Measurements from ENCODE around the gene CYP3A7. TPM values are rescaled to one million over a fixed set of nuclear protein-coding genes. Genes with fewer than 3 reads are reported as not detected.
"Not testable (repeated sequence)": the region's sequence is repeated elsewhere in the genome, so short reads cannot be mapped to it uniquely, and the experiment has no call there.

CYP3A7 gene
- total RNA-seq, 4 donors from 2014 or later, result 0.56 to 2.8 (median 0.60) TPM; not detected in 1

DNA sequence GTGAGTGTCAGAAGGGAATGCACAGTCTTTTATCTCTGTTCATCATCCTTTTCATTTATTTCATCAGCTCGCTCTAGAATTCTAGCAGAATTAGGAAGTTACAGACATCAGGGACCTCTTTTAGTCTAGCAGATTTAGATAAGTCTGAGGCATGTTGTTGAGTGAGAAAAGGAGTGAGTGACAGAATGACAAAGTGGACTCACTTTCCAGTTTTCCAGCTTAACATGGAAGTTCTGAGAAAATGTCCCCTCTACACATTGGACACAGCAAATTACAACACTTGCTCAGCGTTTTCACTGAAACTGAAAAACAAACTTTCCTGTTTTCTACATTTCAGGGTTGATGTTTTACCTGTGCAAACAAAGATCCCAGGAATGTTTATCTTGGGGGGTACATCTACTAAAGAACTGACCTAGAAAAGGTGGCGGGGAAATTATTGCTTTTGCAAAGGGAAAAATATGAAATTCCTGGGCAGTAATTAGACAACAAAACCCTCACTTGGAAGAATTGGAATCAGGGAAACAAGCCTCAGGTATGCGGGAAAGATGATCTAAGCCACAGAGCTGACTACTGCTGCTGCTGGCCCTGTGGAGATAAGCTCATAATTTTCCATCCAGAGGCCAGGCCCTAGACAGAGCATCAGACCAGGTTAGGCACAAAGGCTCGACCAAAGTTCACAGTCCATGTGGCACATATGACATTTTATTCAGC lies 40.6 kb downstream of the CYP3A7 start:
- DNase-seq (ENCODE audit: low spot score) (no peak), ATAC-seq (ENCODE audit: low FRiP score) (no peak)
- TF ChIP-seq, protein P1, sequence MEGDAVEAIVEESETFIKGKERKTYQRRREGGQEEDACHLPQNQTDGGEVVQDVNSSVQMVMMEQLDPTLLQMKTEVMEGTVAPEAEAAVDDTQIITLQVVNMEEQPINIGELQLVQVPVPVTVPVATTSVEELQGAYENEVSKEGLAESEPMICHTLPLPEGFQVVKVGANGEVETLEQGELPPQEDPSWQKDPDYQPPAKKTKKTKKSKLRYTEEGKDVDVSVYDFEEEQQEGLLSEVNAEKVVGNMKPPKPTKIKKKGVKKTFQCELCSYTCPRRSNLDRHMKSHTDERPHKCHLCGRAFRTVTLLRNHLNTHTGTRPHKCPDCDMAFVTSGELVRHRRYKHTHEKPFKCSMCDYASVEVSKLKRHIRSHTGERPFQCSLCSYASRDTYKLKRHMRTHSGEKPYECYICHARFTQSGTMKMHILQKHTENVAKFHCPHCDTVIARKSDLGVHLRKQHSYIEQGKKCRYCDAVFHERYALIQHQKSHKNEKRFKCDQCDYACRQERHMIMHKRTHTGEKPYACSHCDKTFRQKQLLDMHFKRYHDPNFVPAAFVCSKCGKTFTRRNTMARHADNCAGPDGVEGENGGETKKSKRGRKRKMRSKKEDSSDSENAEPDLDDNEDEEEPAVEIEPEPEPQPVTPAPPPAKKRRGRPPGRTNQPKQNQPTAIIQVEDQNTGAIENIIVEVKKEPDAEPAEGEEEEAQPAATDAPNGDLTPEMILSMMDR (IDR thresholded peaks at IDR 0.05), result no peak

DNA sequence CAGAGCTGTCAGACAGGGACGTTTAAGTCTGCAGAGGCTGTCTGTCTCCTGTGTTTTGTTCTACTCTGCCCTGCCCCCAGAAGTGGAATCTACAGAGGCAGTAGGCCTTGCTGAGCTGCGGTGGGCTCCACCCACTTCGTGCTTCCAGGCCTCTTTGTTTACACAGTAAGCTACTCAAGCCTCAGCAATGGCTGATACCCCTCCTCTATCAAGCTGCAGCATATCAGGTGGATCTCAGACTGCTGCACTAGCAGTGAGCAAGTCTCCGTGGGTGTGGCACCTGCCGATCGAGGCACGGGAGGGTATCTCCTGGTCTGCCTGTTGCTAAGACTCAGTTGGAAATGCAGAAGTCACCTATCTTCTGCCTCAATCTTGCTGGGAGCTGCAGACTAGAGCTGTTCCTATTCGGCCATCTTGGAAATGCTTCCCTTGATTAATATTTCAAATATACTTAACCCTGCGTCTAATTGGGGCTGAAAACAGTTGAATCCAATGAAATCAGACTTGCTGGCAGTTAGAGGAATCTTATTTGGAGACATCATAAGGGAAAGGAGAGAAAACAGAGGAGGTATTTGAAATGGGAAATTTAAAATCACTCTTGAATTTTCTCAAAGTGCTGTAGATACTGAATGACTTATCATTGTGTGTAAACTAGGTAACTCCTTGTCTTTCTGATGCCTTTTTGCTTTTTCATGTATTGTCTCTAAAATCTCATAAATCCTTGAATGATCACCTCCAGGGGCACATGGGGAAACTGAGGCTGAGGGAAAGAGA lies 41.4 kb downstream of the CYP3A7 start:
- ATAC-seq (ENCODE audit: low FRiP score) (no peak), DNase-seq (ENCODE audit: low spot score) (no peak)
- TF ChIP-seq, protein P1 (IDR thresholded peaks at IDR 0.05), result no peak

DNA sequence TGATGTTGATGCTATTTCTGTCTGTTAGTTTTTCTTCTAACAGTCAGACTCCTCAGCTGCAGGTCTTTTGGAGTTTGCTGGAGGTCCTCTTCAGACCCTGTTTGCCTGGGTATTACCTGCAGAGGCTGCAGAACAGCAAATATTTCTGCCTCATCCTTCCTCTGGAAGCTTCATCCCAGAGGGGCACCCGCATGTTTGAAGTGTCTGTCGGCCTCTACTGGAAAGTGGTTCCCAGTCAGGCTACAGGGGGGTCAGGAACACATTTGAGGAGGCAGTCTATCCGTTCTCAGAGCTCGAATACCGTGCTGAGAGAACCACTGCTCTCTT lies 41.9 kb downstream of the CYP3A7 start:
- no peak for DNase-seq (ENCODE audit: low spot score)
- ATAC-seq (ENCODE audit: low FRiP score), result no peak
- TF ChIP-seq, protein P1 (IDR thresholded peaks at IDR 0.05), result no peak

DNA sequence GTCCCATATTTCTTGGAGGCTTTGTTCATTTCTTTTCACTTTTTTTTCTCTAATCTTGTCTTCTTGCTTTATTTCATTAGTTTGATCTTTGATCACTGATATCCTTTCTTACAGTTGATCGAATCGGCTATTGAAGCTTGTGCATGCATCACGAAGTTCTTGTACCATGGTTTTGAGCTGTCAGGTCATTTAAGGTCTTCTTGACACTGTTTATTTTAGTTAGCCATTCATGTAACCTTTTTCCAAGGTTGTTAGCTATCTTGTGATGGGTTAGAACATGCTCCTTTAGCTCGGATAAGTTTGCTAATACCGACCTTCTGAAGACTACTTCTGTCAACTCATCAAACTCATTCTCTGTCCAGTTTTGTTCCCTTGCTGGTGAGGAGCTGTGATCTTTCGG lies 42.4 kb downstream of the CYP3A7 start:
- DNase-seq (ENCODE audit: low spot score); ATAC-seq (ENCODE audit: low FRiP score): not testable (repeated sequence)

GRCh38 chr7:99691658-99692057 lies 43.3 kb downstream of the CYP3A7 start:
- ATAC-seq (ENCODE audit: low FRiP score); DNase-seq (ENCODE audit: low spot score): not testable (repeated sequence)

DNA sequence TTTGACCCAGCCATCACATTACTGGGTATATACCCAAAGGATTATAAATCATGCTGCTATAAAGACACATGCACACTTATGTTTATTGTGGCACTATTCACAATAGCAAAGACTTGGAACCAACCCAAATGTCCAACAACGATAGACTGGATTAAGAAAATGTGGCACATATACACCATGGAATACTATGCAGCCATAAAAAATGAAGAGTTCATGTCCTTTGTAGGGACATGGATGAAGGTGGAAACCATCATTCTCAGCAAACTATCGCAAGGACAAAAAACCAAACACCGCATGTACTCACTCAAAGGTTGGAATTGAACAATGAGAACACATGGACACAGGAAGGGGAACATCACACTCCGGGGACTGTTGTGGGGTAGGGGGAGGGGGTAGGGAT lies 44.1 kb downstream of the CYP3A7 start:
- not testable (repeated sequence) for DNase-seq (ENCODE audit: low spot score); ATAC-seq (ENCODE audit: low FRiP score)

- not testable (repeated sequence) for ATAC-seq (ENCODE audit: low FRiP score); DNase-seq (ENCODE audit: low spot score)
Observed at GRCh38 chr7:99685871-99686608, 49.0 kb downstream of the CYP3A7 start.

DNA sequence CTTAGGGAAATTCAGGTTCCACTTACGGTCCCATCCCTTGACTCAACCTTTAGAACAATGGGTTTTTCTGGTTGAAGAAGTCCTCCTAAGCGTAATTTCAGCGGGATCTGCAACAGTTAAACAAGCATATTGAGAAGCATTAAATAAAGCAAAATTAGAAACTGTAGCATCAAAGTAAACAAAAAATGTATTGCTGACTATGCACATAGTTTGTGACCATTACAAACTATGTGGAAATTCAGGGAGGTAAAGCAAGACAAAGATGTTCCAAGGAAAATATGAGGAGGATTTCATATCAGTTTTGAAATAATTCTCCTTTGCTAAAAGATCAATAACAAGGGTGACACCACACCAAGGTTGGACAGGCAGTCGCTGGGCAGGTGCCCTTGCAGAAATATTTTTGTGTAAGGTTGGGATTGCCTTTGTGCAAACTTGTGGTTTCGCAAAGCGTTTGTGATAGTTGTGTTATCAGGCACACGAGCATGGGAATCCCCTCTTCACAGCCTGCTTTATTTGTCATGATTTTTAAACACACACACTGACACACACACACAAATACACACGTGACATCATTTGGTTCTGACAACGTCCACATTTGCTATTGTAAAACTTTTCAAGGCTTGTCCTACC lies 49.8 kb downstream of the CYP3A7 start:
- TF ChIP-seq, protein P1 (IDR thresholded peaks at IDR 0.05), result no peak
- ATAC-seq (ENCODE audit: low FRiP score) (no peak), DNase-seq (ENCODE audit: low spot score) (no peak)

Measured in omental fat pad (tissue), 4 donors.